Keratinocyte (primary cell): ENCODE results near the gene GTF2IRD1. TPM values are rescaled to one million over a fixed set of nuclear protein-coding genes. Genes with fewer than 3 reads are reported as not detected.

Source experiments
- DNase-seq: peaks from one replicate; pipeline ENCODE4 v3.0.0-alpha.2; 2011; ENCODE audit warnings: low read depth, missing footprints, low spot score
- FAIRE-seq: peaks from 2 replicates; lab custom pipeline; 2011; peaks lifted over from hg19 to GRCh38; lab: Jason Lieb, UNC
- H2AFZ ChIP-seq: 2 replicates; pipeline ENCODE4 v1.6.0; 2012; ENCODE audit warnings: low read length, control low read depth, inconsistent platforms; ENCODE audit not compliant: control insufficient read depth
- H3K27ac ChIP-seq: 2 replicates; pipeline ENCODE4 v1.5.1; 2011; ENCODE audit warnings: low read length; ENCODE audit not compliant: control insufficient read depth, insufficient read depth
- H3K27me3 ChIP-seq: 3 replicates; pipeline ENCODE4 v1.6.0; 2011; ENCODE audit warnings: low read length; ENCODE audit not compliant: control insufficient read depth, insufficient read depth; ENCODE audit errors: extremely low read depth
- H3K36me3 ChIP-seq, 2 experiments: 2 replicates in 1 of 2; 3 replicates in 1 of 2; pipeline ENCODE4 v1.5.1; 2011; ENCODE audit warnings: low read length in 2 of 2, mild to moderate bottlenecking in 1 of 2; ENCODE audit not compliant: control insufficient read depth in 2 of 2, insufficient read depth in 2 of 2; ENCODE audit errors: extremely low read depth in 1 of 2
- H3K4me1 ChIP-seq: 3 replicates; pipeline ENCODE4 v1.5.1; 2011; ENCODE audit warnings: low read length; ENCODE audit not compliant: control insufficient read depth, insufficient read depth; ENCODE audit errors: extremely low read depth
- H3K4me2 ChIP-seq: 3 replicates; pipeline ENCODE4 v1.6.0; 2011; ENCODE audit warnings: low read depth, low read length; ENCODE audit not compliant: control insufficient read depth, insufficient read depth; ENCODE audit errors: extremely low read depth
- H3K4me3 ChIP-seq, 3 experiments: fragments of 200-600 bp in 1 of 3; sonication (generic) in 1 of 3; 2 replicates in 2 of 3; 3 replicates in 1 of 3; pipeline ENCODE4 v1.5.1; 2011 to 2016; ENCODE audit warnings: low read length in 3 of 3, mild to moderate bottlenecking in 3 of 3, control low read depth in 2 of 3, inconsistent platforms in 1 of 3, low read depth in 1 of 3, mixed read lengths in 1 of 3, mixed run types in 1 of 3, moderate library complexity in 1 of 3; ENCODE audit not compliant: control insufficient read depth in 2 of 3, insufficient read depth in 2 of 3; ENCODE audit errors: extremely low read depth in 1 of 3
- H3K79me2 ChIP-seq: 2 replicates; pipeline ENCODE4 v1.6.0; 2012; ENCODE audit warnings: low read length; ENCODE audit not compliant: control insufficient read depth, insufficient read depth
- H3K9ac ChIP-seq: 3 replicates; pipeline ENCODE4 v1.6.0; 2011; ENCODE audit warnings: low read length; ENCODE audit not compliant: control insufficient read depth, insufficient read depth; ENCODE audit errors: extremely low read depth
- H3K9me1 ChIP-seq: 3 replicates; pipeline ENCODE4 v1.6.0; 2011; ENCODE audit warnings: low read length; ENCODE audit not compliant: control insufficient read depth, insufficient read depth; ENCODE audit errors: extremely low read depth
- H3K9me3 ChIP-seq: 2 replicates; pipeline ENCODE4 v1.5.1; 2012; ENCODE audit warnings: low read depth, low read length; ENCODE audit not compliant: control insufficient read depth
- H4K20me1 ChIP-seq: 3 replicates; pipeline ENCODE4 v1.6.0; 2011; ENCODE audit warnings: low read length; ENCODE audit not compliant: control insufficient read depth, insufficient read depth; ENCODE audit errors: extremely low read depth
- CTCF ChIP-seq, 3 experiments: IDR thresholded peaks in 1 of 3; conservative IDR thresholded peaks in 1 of 3; optimal IDR thresholded peaks in 1 of 3; 2 replicates in 2 of 3; 3 replicates in 1 of 3; pipeline versions ENCODE3 to v1.5.1; 2011; ENCODE audit warnings: low read length in 3 of 3, mild to moderate bottlenecking in 3 of 3, moderate library complexity in 2 of 3, control low read depth in 1 of 3, inconsistent platforms in 1 of 3; ENCODE audit not compliant: insufficient read depth in 2 of 3; ENCODE audit errors: extremely low read depth in 1 of 3
- EZH2 ChIP-seq: IDR thresholded peaks from one replicate; pipeline ENCODE4 v1.6.1; 2012; ENCODE audit warnings: inconsistent platforms, mild to moderate bottlenecking, low read length, moderate library complexity
- dilution Hi-C: fragments of 300-500 bp; cut with MboI; formaldehyde crosslinking; loops from one replicate; pipeline ENCODE4 v1.7.0; 2020; ENCODE audit warnings: low sequenced_read_pairs; ENCODE audit not compliant: extremely low pct_ligation_motif_present
- polyA plus RNA-seq, 5 experiments: library from polyadenylated mRNA; depleted of rRNA in 3 of 5; stranded (reverse) in 3 of 5; stranded (forward) in 1 of 5; unstranded in 1 of 5; fragments of >200 nt; gene quantifications; 1 replicate in 1 of 5; 2 replicates in 3 of 5; 3 replicates in 1 of 5; pipeline versions ENCODE4 v1.2.1 to v1.2.3, GENCODE V29; 2011 to 2012; ENCODE audit warnings: missing spikeins in 2 of 5, low read depth in 1 of 5, low replicate concordance in 1 of 5

GTF2IRD1 gene
- polyA plus RNA-seq, 1 donor (not counting 4 experiments of a cell fraction or from before 2014, with no cell fraction given), result 19.4 TPM

- Histone ChIP-seq H3K9ac (peak overlapping the region; percentile 62), H3K27me3 (no peaks in the 10 kb centered on the region), H3K9me3 (no peaks in the 10 kb centered on the region), H2AFZ (peak overlapping the region; percentile 72), H3K9me1 (no peaks in the 10 kb centered on the region), H3K79me2 (no peaks in the 10 kb centered on the region), H3K4me1 (peaks cover 29% of the 10 kb centered on the region), H4K20me1 (no peaks in the 10 kb centered on the region), H3K4me2 (peak overlapping the region; percentile 74), H3K4me3 (no peak overlapping the region), H3K27ac (peak overlapping the region; percentile 57), H3K36me3 (peaks cover 0 to 2% of the 10 kb centered on the region in 2 experiments)
- dilution Hi-C loops, result no loop called here
- FAIRE-seq, result no peak
- DNase-seq, result no peak
- TF ChIP-seq EZH2 (no peak), CTCF (optimal IDR thresholded peaks at IDR 0.05 in 1 of 3, IDR thresholded peaks at IDR 0.05 in 1 of 3, conservative IDR thresholded peaks at IDR 0.05 in 1 of 3; ENCODE audit: extremely low read depth in 1 of 3, insufficient read depth in 2 of 3, low read length in 3 of 3) (no peak)
These were observed 122.1 kb downstream of the GTF2IRD1 start for GRCh38 chr7:74575811-74576210.

- DNase-seq (no peak), FAIRE-seq (no peak)
- no peak overlapping the region for H3K4me3 ChIP-seq
- peaks cover 48% of the 10 kb centered on the region for H3K4me1 ChIP-seq
- no peaks in the 10 kb centered on the region for H3K9me3 ChIP-seq
- no peaks in the 10 kb centered on the region for H3K9me1 ChIP-seq
- TF ChIP-seq CTCF (optimal IDR thresholded peaks at IDR 0.05 in 1 of 3, IDR thresholded peaks at IDR 0.05 in 1 of 3, conservative IDR thresholded peaks at IDR 0.05 in 1 of 3; ENCODE audit: extremely low read depth in 1 of 3, insufficient read depth in 2 of 3, low read length in 3 of 3), result no peak
- TF ChIP-seq EZH2, result no peak
- H4K20me1 ChIP-seq, result no peaks in the 10 kb centered on the region
- H3K27me3 ChIP-seq, result no peaks in the 10 kb centered on the region
- H3K36me3 ChIP-seq, result no peaks in the 10 kb centered on the region
- peak overlapping the region; percentile 19 for H3K9ac ChIP-seq
- no peaks in the 10 kb centered on the region for H3K79me2 ChIP-seq
- H3K27ac ChIP-seq, result no peak overlapping the region
- H3K4me2 ChIP-seq, result no peak overlapping the region
- dilution Hi-C loops, result no loop called here
- no peak overlapping the region for H2AFZ ChIP-seq
These were observed 126.3 kb downstream of the GTF2IRD1 start for GRCh38 chr7:74579800-74580685.
